Measurements from ENCODE around the gene NUP214. TPM values are rescaled to one million over a fixed set of nuclear protein-coding genes. Genes with fewer than 3 reads are reported as not detected.

The NUP214 gene
- total and polyA plus RNA-seq, 4 donors, result 16.6 to 44.3 (median 34.0) TPM

GRCh38 chr9:131275332-131276093 lies 150.1 kb downstream of the NUP214 start:
- no peaks in the 10 kb centered on the region for H3K9me3 ChIP-seq (ENCODE audit: control insufficient read depth, insufficient read depth, low read length)
- H3K4me3 ChIP-seq (ENCODE audit: low read depth, low read length), result peak overlapping the region; percentile 19
- DNase-seq (ENCODE audit: low read depth in 4 of 6, low spot score in 6 of 6), result no peak
- 78% methylated on average over 27 of the region's 29 CpGs for WGBS (ENCODE audit: insufficient coverage)
- H3K27ac ChIP-seq (ENCODE audit: low read depth, low read length), result peak overlapping the region; percentile 67
- H3K27me3 ChIP-seq (ENCODE audit: control insufficient read depth, insufficient read depth, low read length), result peaks cover 22% of the 10 kb centered on the region
- H3K4me1 ChIP-seq (ENCODE audit: control insufficient read depth, insufficient read depth, low read length), result peaks cover 41% of the 10 kb centered on the region
- H3K36me3 ChIP-seq (ENCODE audit: control insufficient read depth, insufficient read depth, low read length), result peaks cover 16% of the 10 kb centered on the region

GRCh38 chr9:131276094-131276888 lies 150.9 kb downstream of the NUP214 start, which contains the start of gene FAM78A:
FAM78A (minus strand) TSS chr9:131276510; CDS start chr9:131276179, 331 bp downstream.
- peaks cover 23% of the 10 kb centered on the region for H3K27me3 ChIP-seq (ENCODE audit: control insufficient read depth, insufficient read depth, low read length)
- peaks cover 16% of the 10 kb centered on the region for H3K36me3 ChIP-seq (ENCODE audit: control insufficient read depth, insufficient read depth, low read length)
- 8% methylated on average over 73 of the region's 76 CpGs for WGBS (ENCODE audit: insufficient coverage)
- no peaks in the 10 kb centered on the region for H3K9me3 ChIP-seq (ENCODE audit: control insufficient read depth, insufficient read depth, low read length)
- DNase-seq (ENCODE audit: low read depth in 4 of 6, low spot score in 6 of 6), result peak in 1 of 6 donors; percentile 28
- H3K27ac ChIP-seq (ENCODE audit: low read depth, low read length), result peak within 1 kb of the TSS; percentile 67
- peak within 1 kb of the TSS; percentile 19 for H3K4me3 ChIP-seq (ENCODE audit: low read depth, low read length)
- H3K4me1 ChIP-seq (ENCODE audit: control insufficient read depth, insufficient read depth, low read length), result peaks cover 36% of the 10 kb centered on the region

GRCh38 chr9:131276891-131277286 lies 151.5 kb downstream of the NUP214 start:
- DNase-seq (ENCODE audit: low read depth in 4 of 6, low spot score in 6 of 6), result no peak
- H3K36me3 ChIP-seq (ENCODE audit: control insufficient read depth, insufficient read depth, low read length), result peaks cover 16% of the 10 kb centered on the region
- H3K27ac ChIP-seq (ENCODE audit: low read depth, low read length), result no peak overlapping the region
- no peaks in the 10 kb centered on the region for H3K9me3 ChIP-seq (ENCODE audit: control insufficient read depth, insufficient read depth, low read length)
- no peak overlapping the region for H3K4me3 ChIP-seq (ENCODE audit: low read depth, low read length)
- H3K4me1 ChIP-seq (ENCODE audit: control insufficient read depth, insufficient read depth, low read length), result peaks cover 32% of the 10 kb centered on the region
- H3K27me3 ChIP-seq (ENCODE audit: control insufficient read depth, insufficient read depth, low read length), result peaks cover 29% of the 10 kb centered on the region
- under 1% methylated on average over 60 of the region's 60 CpGs for WGBS (ENCODE audit: insufficient coverage)

GRCh38 chr9:131277287-131277909 lies 152.0 kb downstream of the NUP214 start:
- peaks cover 34% of the 10 kb centered on the region for H3K27me3 ChIP-seq (ENCODE audit: control insufficient read depth, insufficient read depth, low read length)
- peaks cover 16% of the 10 kb centered on the region for H3K36me3 ChIP-seq (ENCODE audit: control insufficient read depth, insufficient read depth, low read length)
- no peaks in the 10 kb centered on the region for H3K9me3 ChIP-seq (ENCODE audit: control insufficient read depth, insufficient read depth, low read length)
- no peak overlapping the region for H3K27ac ChIP-seq (ENCODE audit: low read depth, low read length)
- H3K4me3 ChIP-seq (ENCODE audit: low read depth, low read length), result peak overlapping the region; percentile 9
- DNase-seq (ENCODE audit: low read depth in 4 of 6, low spot score in 6 of 6), result no peak
- peaks cover 30% of the 10 kb centered on the region for H3K4me1 ChIP-seq (ENCODE audit: control insufficient read depth, insufficient read depth, low read length)
- WGBS (ENCODE audit: insufficient coverage), result under 1% methylated on average over 72 of the region's 78 CpGs

- Histone ChIP-seq H3K27ac (ENCODE audit: low read depth, low read length) (no peak overlapping the region), H3K4me1 (ENCODE audit: control insufficient read depth, insufficient read depth, low read length) (peaks cover 31% of the 10 kb centered on the region), H3K36me3 (ENCODE audit: control insufficient read depth, insufficient read depth, low read length) (peaks cover 14% of the 10 kb centered on the region), H3K27me3 (ENCODE audit: control insufficient read depth, insufficient read depth, low read length) (peaks cover 39% of the 10 kb centered on the region), H3K4me3 (ENCODE audit: low read depth, low read length) (peak overlapping the region; percentile 9), H3K9me3 (ENCODE audit: control insufficient read depth, insufficient read depth, low read length) (no peaks in the 10 kb centered on the region)
- peak; percentile 31 to 97 (median 72) for DNase-seq (ENCODE audit: low read depth in 4 of 6, low spot score in 6 of 6)
- 9% methylated on average over 59 of the region's 59 CpGs for WGBS (ENCODE audit: insufficient coverage)
Measured at GRCh38 chr9:131277910-131278701, 152.7 kb downstream of the NUP214 start.

GRCh38 chr9:131278702-131279111 lies 153.3 kb downstream of the NUP214 start:
- Histone ChIP-seq H3K27ac (ENCODE audit: low read depth, low read length) (no peak overlapping the region), H3K4me3 (ENCODE audit: low read depth, low read length) (no peak overlapping the region), H3K36me3 (ENCODE audit: control insufficient read depth, insufficient read depth, low read length) (peaks cover 12% of the 10 kb centered on the region), H3K27me3 (ENCODE audit: control insufficient read depth, insufficient read depth, low read length) (peaks cover 43% of the 10 kb centered on the region), H3K9me3 (ENCODE audit: control insufficient read depth, insufficient read depth, low read length) (no peaks in the 10 kb centered on the region), H3K4me1 (ENCODE audit: control insufficient read depth, insufficient read depth, low read length) (peaks cover 33% of the 10 kb centered on the region)
- no peak for DNase-seq (ENCODE audit: low read depth in 4 of 6, low spot score in 6 of 6)
- 56% methylated on average over 10 of the region's 10 CpGs for WGBS (ENCODE audit: insufficient coverage)

- Histone ChIP-seq H3K27me3 (ENCODE audit: control insufficient read depth, insufficient read depth, low read length) (peaks cover 39% of the 10 kb centered on the region), H3K27ac (ENCODE audit: low read depth, low read length) (no peak overlapping the region), H3K4me1 (ENCODE audit: control insufficient read depth, insufficient read depth, low read length) (peaks cover 33% of the 10 kb centered on the region), H3K36me3 (ENCODE audit: control insufficient read depth, insufficient read depth, low read length) (peaks cover 12% of the 10 kb centered on the region), H3K9me3 (ENCODE audit: control insufficient read depth, insufficient read depth, low read length) (no peaks in the 10 kb centered on the region), H3K4me3 (ENCODE audit: low read depth, low read length) (no peak overlapping the region)
- no peak for DNase-seq (ENCODE audit: low read depth in 4 of 6, low spot score in 6 of 6)
- WGBS (ENCODE audit: insufficient coverage), result 77% methylated on average over 8 of the region's 11 CpGs
Measured at GRCh38 chr9:131279196-131279862, 153.9 kb downstream of the NUP214 start.

GRCh38 chr9:131279863-131280570 lies 154.6 kb downstream of the NUP214 start:
- H3K36me3 ChIP-seq (ENCODE audit: control insufficient read depth, insufficient read depth, low read length), result peaks cover 8% of the 10 kb centered on the region
- no peaks in the 10 kb centered on the region for H3K9me3 ChIP-seq (ENCODE audit: control insufficient read depth, insufficient read depth, low read length)
- H3K27me3 ChIP-seq (ENCODE audit: control insufficient read depth, insufficient read depth, low read length), result peaks cover 32% of the 10 kb centered on the region
- H3K4me1 ChIP-seq (ENCODE audit: control insufficient read depth, insufficient read depth, low read length), result peaks cover 27% of the 10 kb centered on the region
- H3K4me3 ChIP-seq (ENCODE audit: low read depth, low read length), result no peak overlapping the region
- no peak for DNase-seq (ENCODE audit: low read depth in 4 of 6, low spot score in 6 of 6)
- WGBS (ENCODE audit: insufficient coverage), result 73% methylated on average over 16 of the region's 19 CpGs
- no peak overlapping the region for H3K27ac ChIP-seq (ENCODE audit: low read depth, low read length)
